HL-60/S4 treated with phorbol 12-myristate 13-acetate at 8.2 ng/mL for 4 days and 3 days (cell line): Measurements from ENCODE around the gene TSR1.

Experiments used
- in situ Hi-C: fragments of 300-500 bp; cut with MboI; formaldehyde crosslinking; loops from 2 replicates; pipeline ENCODE4 v1.15.0; 2022; ENCODE audit warnings: low sequenced_read_pairs

TSR1 gene

DNA sequence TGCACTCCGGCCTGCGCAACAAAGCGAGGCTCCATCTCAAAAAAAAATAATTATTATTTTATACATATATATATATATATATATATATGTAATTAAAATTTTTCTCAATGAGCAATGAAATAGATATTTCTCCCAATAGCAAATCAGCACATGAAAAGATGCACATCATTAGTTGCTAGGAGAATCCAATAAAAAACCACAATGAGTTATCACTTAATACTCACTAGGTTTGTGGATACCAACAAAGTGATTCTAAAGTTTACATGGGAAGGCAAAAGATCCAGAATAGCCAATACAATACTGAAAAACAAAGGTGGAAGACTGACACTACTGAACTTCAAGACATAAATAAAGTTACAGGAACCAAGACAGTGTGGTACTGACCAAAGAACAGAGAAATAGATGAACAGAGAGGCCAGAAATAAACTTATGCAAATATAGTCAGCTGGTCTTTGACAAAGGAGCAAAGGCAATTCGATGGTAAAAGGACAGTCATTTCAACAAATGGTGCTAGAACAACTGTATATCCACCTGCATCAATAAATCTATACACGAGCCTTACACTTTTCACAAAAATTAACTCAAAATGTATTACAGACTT, 46.3 kb downstream of the TSR1 start:
- in situ Hi-C loops = no loop called here

DNA sequence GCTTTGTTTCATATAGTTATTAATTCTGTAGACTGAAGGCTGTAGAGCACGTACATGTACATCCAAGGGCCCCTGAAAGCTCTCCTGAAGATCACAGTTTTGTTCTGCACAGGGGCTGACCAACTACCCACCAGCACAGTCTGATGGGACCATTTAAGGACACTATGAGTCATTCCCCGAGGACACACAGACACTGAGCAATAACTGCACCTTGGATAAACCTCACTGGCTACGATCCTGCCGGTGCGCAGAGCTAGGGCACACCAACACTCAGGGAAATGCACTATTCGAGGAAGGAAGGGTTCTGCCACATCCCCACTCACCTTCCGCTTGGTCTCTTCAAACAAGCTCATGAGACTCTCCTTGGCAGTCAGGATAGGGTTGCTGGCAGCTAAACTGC, 53.0 kb downstream of the TSR1 start:
- in situ Hi-C loops = no loop called here

DNA sequence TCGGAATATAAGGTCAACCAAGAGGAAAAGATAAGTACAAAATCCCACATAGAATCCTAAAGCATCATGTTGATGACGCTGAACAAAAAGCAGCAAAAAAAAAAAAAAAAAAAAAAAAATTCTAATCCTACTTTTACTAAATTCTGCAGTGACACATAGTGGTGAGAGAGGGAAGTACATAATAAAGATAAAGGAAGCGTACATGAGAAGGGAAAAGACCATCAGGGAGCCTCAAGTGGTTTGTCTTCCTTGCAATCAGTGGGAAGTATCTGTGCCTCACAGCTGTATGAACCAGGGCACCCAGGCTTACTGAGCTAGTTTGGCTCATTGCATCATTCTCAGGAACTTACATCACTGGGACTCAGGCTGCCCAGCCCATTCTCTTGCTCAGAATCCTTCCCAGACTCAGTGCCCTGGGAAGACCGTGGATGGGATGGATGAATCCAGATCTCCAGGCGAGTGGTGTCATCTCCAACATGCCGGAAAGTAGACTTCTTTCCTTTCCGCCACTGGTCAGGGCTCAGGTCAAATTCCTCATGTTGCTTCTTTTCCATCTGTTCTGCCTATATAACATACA, 53.9 kb downstream of the TSR1 start:
- in situ Hi-C loops = no loop called here

DNA sequence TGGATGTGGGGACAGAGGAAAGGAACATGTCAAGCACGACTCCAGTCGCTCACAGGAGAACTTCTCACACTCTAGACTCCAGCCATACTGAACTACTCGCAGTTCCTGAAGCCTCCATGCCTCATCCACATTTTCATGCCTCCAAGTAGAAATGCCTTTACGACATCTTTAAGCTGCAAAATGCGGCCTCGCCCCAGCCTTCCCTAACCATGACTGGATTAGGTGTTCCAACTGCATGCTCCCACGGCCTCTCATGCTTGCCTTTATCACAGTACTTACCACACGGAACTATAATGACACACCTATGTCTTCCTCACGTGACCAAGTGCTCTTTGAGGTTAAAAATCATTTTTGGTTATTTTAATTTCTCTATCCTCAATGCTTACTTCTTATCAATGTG, 56.5 kb downstream of the TSR1 start:
- in situ Hi-C loops = no loop called here

DNA sequence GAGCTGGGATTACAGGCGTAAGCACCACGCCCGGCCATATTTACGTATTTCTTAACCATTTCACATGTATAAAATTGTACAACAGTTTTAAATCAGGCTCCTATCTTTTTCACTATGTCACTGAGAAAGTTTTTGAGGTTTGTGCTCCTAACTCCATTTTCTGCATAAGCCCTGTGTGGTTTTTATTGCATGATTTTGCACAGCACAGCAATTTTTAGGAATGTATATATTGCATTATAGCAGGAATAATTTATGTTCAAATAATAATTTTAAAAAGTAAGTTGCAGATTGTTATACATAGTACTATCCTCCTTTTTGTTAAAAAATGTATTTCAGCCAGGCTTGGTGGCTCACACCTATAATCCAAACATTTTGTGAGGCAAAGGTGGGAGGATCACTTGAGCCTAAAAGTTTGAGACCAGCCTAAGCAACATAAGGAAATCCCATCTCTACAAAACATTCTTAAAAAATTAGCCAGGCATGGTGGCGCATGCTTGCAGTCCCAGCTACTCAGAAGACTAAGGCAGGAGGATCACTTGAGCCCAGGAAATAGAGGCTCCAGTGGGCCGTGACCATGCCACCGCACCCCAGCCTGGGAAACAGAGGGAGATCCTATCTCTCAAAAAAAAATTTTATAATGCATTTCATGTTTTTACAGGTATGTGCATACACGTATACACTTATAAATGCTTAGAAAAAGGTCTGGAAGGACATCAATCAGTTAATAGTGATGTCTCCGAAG, 58.7 kb downstream of the TSR1 start:
- in situ Hi-C loops = no loop called here

DNA sequence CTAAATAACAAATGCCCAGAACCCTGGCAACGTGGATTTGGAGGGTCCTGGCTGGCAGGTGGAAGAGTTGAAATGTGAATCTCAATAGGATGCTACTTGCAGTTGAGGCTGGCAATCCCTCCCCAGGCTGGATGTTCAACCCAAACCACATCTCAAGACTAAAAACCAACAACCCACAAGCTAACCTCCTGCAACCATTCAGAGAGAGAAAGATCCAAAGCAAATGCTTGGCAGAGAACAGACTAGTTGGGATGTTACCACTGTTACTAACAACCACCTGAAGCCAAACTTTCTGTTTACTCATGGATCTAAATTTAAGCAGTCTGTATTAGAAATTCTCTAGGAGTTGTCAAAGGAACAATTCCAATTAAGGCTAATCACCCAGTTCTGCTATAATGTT, 60.5 kb downstream of the TSR1 start:
- in situ Hi-C loops = no loop called here

DNA sequence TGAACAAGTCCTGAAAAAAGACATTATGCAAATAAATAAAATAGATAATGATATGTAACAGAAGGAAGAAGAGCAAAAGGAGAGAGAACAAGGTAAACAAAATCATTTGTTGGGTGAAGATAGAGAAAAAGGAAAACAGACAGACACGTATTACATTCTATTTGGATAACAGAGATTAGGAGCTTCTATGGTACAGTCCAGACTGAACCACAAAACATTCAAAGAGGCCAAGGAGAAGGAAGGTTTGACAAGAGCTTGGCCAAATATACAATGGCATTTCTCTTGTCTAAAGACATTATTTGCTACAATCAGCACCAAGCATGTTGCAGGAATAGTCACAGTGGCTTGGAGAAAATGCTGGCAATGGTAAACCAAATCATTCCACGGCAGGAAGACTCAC, 61.8 kb downstream of the TSR1 start:
- in situ Hi-C loops = no loop called here
